HUES48 (cell line): ENCODE results near the gene PSORS1C1.
A peak's percentile ranks its signal among the peaks of the same experiment; 100 is the strongest.

Source experiments
- H3K27ac ChIP-seq: one replicate; pipeline ENCODE4 v1.7.0; 2013; ENCODE audit warnings: low read depth, low read length, inconsistent platforms
- H3K27me3 ChIP-seq: 2 replicates; pipeline ENCODE4 v1.6.1; 2013; ENCODE audit warnings: mild to moderate bottlenecking, low read length; ENCODE audit not compliant: control insufficient read depth, insufficient read depth
- H3K36me3 ChIP-seq: 2 replicates; pipeline ENCODE4 v1.6.1; 2013; ENCODE audit warnings: low read length; ENCODE audit not compliant: control insufficient read depth, insufficient read depth
- H3K4me1 ChIP-seq: 2 replicates; pipeline ENCODE4 v1.6.1; 2013; ENCODE audit warnings: mild to moderate bottlenecking, low read length; ENCODE audit not compliant: control insufficient read depth, insufficient read depth
- H3K4me3 ChIP-seq: 2 replicates; pipeline ENCODE4 v1.5.1; 2013; ENCODE audit warnings: mild to moderate bottlenecking, low read depth, low read length
- H3K9ac ChIP-seq: 2 replicates; pipeline ENCODE4 v1.6.1; 2013; ENCODE audit warnings: mild to moderate bottlenecking, low read depth, low read length, moderate library complexity
- H3K9me3 ChIP-seq: 2 replicates; pipeline ENCODE4 v1.6.1; 2013; ENCODE audit warnings: low read length; ENCODE audit not compliant: control insufficient read depth, insufficient read depth

PSORS1C1 gene

GRCh38 chr6:31170987-31171671 lies 56.5 kb downstream of the PSORS1C1 start:
- H3K9ac ChIP-seq = peak overlapping the region; percentile 54
- H3K36me3 ChIP-seq = peaks cover 12% of the 10 kb centered on the region
- peak overlapping the region; percentile 100 for H3K27ac ChIP-seq
- H3K4me3 ChIP-seq = peak overlapping the region; percentile 88
- H3K9me3 ChIP-seq = no peaks in the 10 kb centered on the region
- peaks cover 33% of the 10 kb centered on the region for H3K4me1 ChIP-seq
- no peaks in the 10 kb centered on the region for H3K27me3 ChIP-seq

- peak overlapping the region; percentile 81 for H3K9ac ChIP-seq
- H3K4me1 ChIP-seq = peaks cover 28% of the 10 kb centered on the region
- peak overlapping the region; percentile 61 for H3K4me3 ChIP-seq
- H3K9me3 ChIP-seq = no peaks in the 10 kb centered on the region
- peak overlapping the region; percentile 100 for H3K27ac ChIP-seq
- peaks cover 3% of the 10 kb centered on the region; the same call in 1 of the 2 replicates for H3K36me3 ChIP-seq
- no peaks in the 10 kb centered on the region for H3K27me3 ChIP-seq
Measured at GRCh38 chr6:31171931-31172905, 57.6 kb downstream of the PSORS1C1 start.

- peak overlapping the region; percentile 61 for H3K4me3 ChIP-seq
- peak overlapping the region; percentile 81 for H3K9ac ChIP-seq
- H3K36me3 ChIP-seq = peaks cover 3% of the 10 kb centered on the region; the same call in 1 of the 2 replicates
- H3K4me1 ChIP-seq = peaks cover 31% of the 10 kb centered on the region
- peak overlapping the region; percentile 100 for H3K27ac ChIP-seq
- no peaks in the 10 kb centered on the region for H3K9me3 ChIP-seq
- no peaks in the 10 kb centered on the region for H3K27me3 ChIP-seq
Measured at GRCh38 chr6:31172973-31173384, 58.4 kb downstream of the PSORS1C1 start.

GRCh38 chr6:31173406-31173805 lies 58.8 kb downstream of the PSORS1C1 start:
- Histone ChIP-seq H3K27me3 (no peaks in the 10 kb centered on the region), H3K36me3 (peaks cover 2% of the 10 kb centered on the region; the same call in 1 of the 2 replicates), H3K9ac (peak overlapping the region; percentile 39), H3K27ac (peak overlapping the region; percentile 100), H3K9me3 (no peaks in the 10 kb centered on the region), H3K4me1 (peaks cover 32% of the 10 kb centered on the region), H3K4me3 (peak overlapping the region; percentile 61)

- H3K27me3 ChIP-seq = no peaks in the 10 kb centered on the region
- no peak overlapping the region for H3K4me3 ChIP-seq
- no peaks in the 10 kb centered on the region for H3K36me3 ChIP-seq
- no peak overlapping the region for H3K9ac ChIP-seq
- peaks cover 32% of the 10 kb centered on the region for H3K4me1 ChIP-seq
- peak overlapping the region; percentile 100 for H3K27ac ChIP-seq
- no peaks in the 10 kb centered on the region for H3K9me3 ChIP-seq
Measured at GRCh38 chr6:31174378-31174777, 59.8 kb downstream of the PSORS1C1 start.

- peaks cover 28% of the 10 kb centered on the region for H3K4me1 ChIP-seq
- H3K9ac ChIP-seq = no peak overlapping the region
- H3K9me3 ChIP-seq = no peaks in the 10 kb centered on the region
- no peak overlapping the region for H3K4me3 ChIP-seq
- H3K36me3 ChIP-seq = no peaks in the 10 kb centered on the region
- no peak overlapping the region for H3K27ac ChIP-seq
- no peaks in the 10 kb centered on the region for H3K27me3 ChIP-seq
Measured at GRCh38 chr6:31175971-31176370, 61.4 kb downstream of the PSORS1C1 start.

- H3K4me1 ChIP-seq = peaks cover 21% of the 10 kb centered on the region
- H3K9me3 ChIP-seq = no peaks in the 10 kb centered on the region
- H3K27me3 ChIP-seq = no peaks in the 10 kb centered on the region
- H3K4me3 ChIP-seq = no peak overlapping the region
- no peaks in the 10 kb centered on the region for H3K36me3 ChIP-seq
- H3K9ac ChIP-seq = no peak overlapping the region
- no peak overlapping the region for H3K27ac ChIP-seq
Measured at GRCh38 chr6:31178143-31179041, 63.8 kb downstream of the PSORS1C1 start.

- Histone ChIP-seq H3K27me3 (no peaks in the 10 kb centered on the region), H3K36me3 (no peaks in the 10 kb centered on the region), H3K27ac (no peak overlapping the region), H3K9ac (no peak overlapping the region), H3K4me1 (peaks cover 17% of the 10 kb centered on the region), H3K9me3 (no peaks in the 10 kb centered on the region), H3K4me3 (no peak overlapping the region)
Measured at GRCh38 chr6:31179042-31179386, 64.4 kb downstream of the PSORS1C1 start.

GRCh38 chr6:31179896-31180295 lies 65.3 kb downstream of the PSORS1C1 start:
- Histone ChIP-seq H3K27me3 (no peaks in the 10 kb centered on the region), H3K9ac (no peak overlapping the region), H3K36me3 (no peaks in the 10 kb centered on the region), H3K27ac (no peak overlapping the region), H3K4me1 (peaks cover 12% of the 10 kb centered on the region), H3K4me3 (no peak overlapping the region), H3K9me3 (no peaks in the 10 kb centered on the region)

- H3K4me1 ChIP-seq = peaks cover 9% of the 10 kb centered on the region
- H3K36me3 ChIP-seq = no peaks in the 10 kb centered on the region
- H3K27me3 ChIP-seq = no peaks in the 10 kb centered on the region
- no peaks in the 10 kb centered on the region for H3K9me3 ChIP-seq
- H3K9ac ChIP-seq = no peak overlapping the region
- H3K4me3 ChIP-seq = no peak overlapping the region
- no peak overlapping the region for H3K27ac ChIP-seq
Measured at GRCh38 chr6:31180500-31180899, 65.9 kb downstream of the PSORS1C1 start.
